RWPE2 (cell line): Measurements from ENCODE around the gene OSBPL3.

ENCODE experiments used
- ATAC-seq: fragments of 200-7000 bp; cut with Tn5 transposase; 3 replicates; pipeline ENCODE4 v1.9.1; 2021; ENCODE audit warnings: low read depth
- DNase-seq: peaks from one replicate; pipeline ENCODE4 v3.0.0-alpha.2; 2020; ENCODE audit warnings: low spot score
- H3K27ac ChIP-seq: fragments of 450-650 bp; 2 replicates; pipeline ENCODE4 v1.5.1; 2017; ENCODE audit warnings: mild to moderate bottlenecking; ENCODE audit not compliant: poor library complexity, severe bottlenecking
- H3K27me3 ChIP-seq: fragments of 250-450 bp; sonication (Bioruptor Pico); 2 replicates; pipeline ENCODE4 v1.5.1; 2021; ENCODE audit warnings: mild to moderate bottlenecking, moderate library complexity; ENCODE audit not compliant: insufficient read depth, poor library complexity, severe bottlenecking
- H3K36me3 ChIP-seq: fragments of 250-450 bp; sonication (Bioruptor Pico); 2 replicates; pipeline ENCODE4 v1.5.1; 2020; ENCODE audit warnings: low read depth, mild to moderate bottlenecking, moderate library complexity
- H3K4me1 ChIP-seq: fragments of 250-450 bp; sonication (Bioruptor Pico); 2 replicates; pipeline ENCODE4 v1.5.1; 2021; ENCODE audit warnings: mild to moderate bottlenecking, moderate library complexity; ENCODE audit not compliant: insufficient read depth, poor library complexity, severe bottlenecking
- H3K4me3 ChIP-seq: fragments of 250-450 bp; sonication (Bioruptor Pico); 2 replicates; pipeline ENCODE4 v1.5.1; 2021; ENCODE audit warnings: mild to moderate bottlenecking, moderate library complexity; ENCODE audit not compliant: severe bottlenecking
- H3K9me3 ChIP-seq: fragments of 250-450 bp; sonication (Bioruptor Pico); 2 replicates; pipeline ENCODE4 v1.5.1; 2021; ENCODE audit warnings: mild to moderate bottlenecking, moderate library complexity; ENCODE audit not compliant: severe bottlenecking
- CTCF ChIP-seq: fragments of 450-650 bp; IDR thresholded peaks from one replicate; pipeline ENCODE4 v1.5.1; 2017; ENCODE audit warnings: mild to moderate bottlenecking, moderate library complexity; ENCODE audit not compliant: poor library complexity, severe bottlenecking

Gene OSBPL3

GRCh38 chr7:24788075-24788474 lies 191.9 kb downstream of the OSBPL3 start:
- TF ChIP-seq CTCF: peak; percentile 37
- no peaks in the 10 kb centered on the region for H3K27me3 ChIP-seq
- H3K4me1 ChIP-seq: peaks cover 10% of the 10 kb centered on the region
- no peak overlapping the region for H3K27ac ChIP-seq
- no peak overlapping the region for H3K4me3 ChIP-seq
- H3K36me3 ChIP-seq: no peaks in the 10 kb centered on the region
- DNase-seq (no peak), ATAC-seq (no peak)
- no peaks in the 10 kb centered on the region for H3K9me3 ChIP-seq

- no peaks in the 10 kb centered on the region for H3K36me3 ChIP-seq
- peak overlapping the region; percentile 6 for H3K27ac ChIP-seq
- no peaks in the 10 kb centered on the region for H3K9me3 ChIP-seq
- TF ChIP-seq CTCF: no peak
- no peaks in the 10 kb centered on the region for H3K27me3 ChIP-seq
- ATAC-seq: peak; percentile 90
- H3K4me1 ChIP-seq: peaks cover 10% of the 10 kb centered on the region
- no peak overlapping the region for H3K4me3 ChIP-seq
- DNase-seq: no peak
Observed at GRCh38 chr7:24786941-24787340, 193.0 kb downstream of the OSBPL3 start.

DNA sequence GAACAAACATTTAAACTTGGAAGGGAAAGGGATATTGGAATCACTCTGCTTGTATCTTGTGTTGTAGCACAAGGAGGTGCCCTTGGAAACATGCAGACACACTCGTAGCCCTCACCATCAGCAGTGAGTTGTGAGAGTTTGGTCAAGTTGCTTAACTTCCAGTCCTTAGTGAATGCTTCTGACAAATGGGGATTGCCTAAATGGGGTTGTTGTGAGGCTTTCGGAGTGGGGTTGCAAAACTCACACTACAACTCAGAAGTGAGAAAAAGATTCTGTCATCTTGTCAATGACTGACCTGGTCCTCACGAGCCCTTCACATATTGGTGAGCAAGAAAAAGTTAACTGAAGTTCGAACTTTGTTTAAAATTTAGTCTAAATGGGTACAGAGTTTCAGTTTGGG lies 193.7 kb downstream of the OSBPL3 start:
- H3K4me3 ChIP-seq: no peak overlapping the region
- H3K36me3 ChIP-seq: no peaks in the 10 kb centered on the region
- H3K27me3 ChIP-seq: no peaks in the 10 kb centered on the region
- H3K4me1 ChIP-seq: peaks cover 10% of the 10 kb centered on the region
- ATAC-seq (no peak), DNase-seq (no peak)
- peak overlapping the region; percentile 6 for H3K27ac ChIP-seq
- no peak for TF ChIP-seq CTCF
- no peaks in the 10 kb centered on the region for H3K9me3 ChIP-seq

DNA sequence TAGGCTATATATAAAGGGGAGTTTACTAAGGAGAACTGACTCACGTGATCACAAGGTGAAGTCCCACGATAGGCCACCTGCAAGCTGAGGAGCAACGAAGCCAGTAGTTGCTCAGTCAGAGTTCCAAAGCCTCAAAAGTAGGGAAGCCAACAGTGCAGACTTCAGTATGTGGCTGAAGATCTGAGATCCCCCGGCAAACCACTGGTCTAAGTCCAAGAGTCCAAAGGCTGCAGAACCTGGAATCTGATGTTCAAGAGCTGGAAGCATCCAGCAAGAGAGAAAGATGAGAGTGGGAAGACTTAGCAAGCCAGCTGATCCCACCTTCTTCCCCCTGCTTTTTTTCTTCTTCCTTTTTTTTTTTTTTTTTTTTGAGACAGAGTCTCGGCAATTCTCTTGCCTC lies 195.7 kb downstream of the OSBPL3 start:
- H3K36me3 ChIP-seq: no peaks in the 10 kb centered on the region
- H3K4me3 ChIP-seq: no peak overlapping the region
- H3K27me3 ChIP-seq: no peaks in the 10 kb centered on the region
- H3K9me3 ChIP-seq: no peaks in the 10 kb centered on the region
- H3K27ac ChIP-seq: no peak overlapping the region
- DNase-seq: no peak
- no peak for ATAC-seq
- no peak for TF ChIP-seq CTCF
- peaks cover 10% of the 10 kb centered on the region for H3K4me1 ChIP-seq

DNA sequence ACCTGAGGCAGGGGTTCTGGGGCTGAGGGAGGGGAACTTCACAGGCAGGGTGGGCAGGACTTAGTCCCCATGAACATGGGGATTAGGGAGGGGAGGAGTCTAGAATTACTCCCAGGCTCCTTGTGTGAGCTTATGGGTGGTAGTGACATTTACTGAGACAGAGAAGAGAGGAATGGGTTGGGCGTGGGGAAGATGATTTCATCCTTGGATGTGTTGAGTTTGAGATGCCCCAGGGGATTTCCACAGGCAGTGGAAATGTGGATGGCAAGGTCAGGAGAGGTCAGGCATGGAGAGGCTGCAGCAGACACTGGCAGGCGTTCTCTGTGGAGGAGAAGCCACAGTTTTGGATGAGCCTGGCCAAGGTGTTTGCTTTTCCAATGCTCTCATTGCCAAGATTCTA lies 196.3 kb downstream of the OSBPL3 start:
- no peaks in the 10 kb centered on the region for H3K9me3 ChIP-seq
- no peaks in the 10 kb centered on the region for H3K27me3 ChIP-seq
- ATAC-seq (no peak), DNase-seq (no peak)
- H3K36me3 ChIP-seq: no peaks in the 10 kb centered on the region
- no peak for TF ChIP-seq CTCF
- no peak overlapping the region for H3K27ac ChIP-seq
- H3K4me1 ChIP-seq: peaks cover 15% of the 10 kb centered on the region
- H3K4me3 ChIP-seq: no peak overlapping the region
